Endothelial cell of umbilical vein (primary cell): ENCODE measurements around the gene SGMS2.

Experiments
- CTCF ChIP-seq, 2 donors: IDR thresholded peaks; 1 replicate in 1 of 2; 2 replicates in 1 of 2; pipeline ENCODE4 v1.5.1; 2011; ENCODE audit warnings: low read length in 2 of 2, mild to moderate bottlenecking in 2 of 2, moderate library complexity in 2 of 2, control low read depth in 1 of 2, inconsistent platforms in 1 of 2, low read depth in 1 of 2; ENCODE audit not compliant: insufficient read depth in 1 of 2; ENCODE audit errors: extremely low read depth in 1 of 2
- EZH2 ChIP-seq: IDR thresholded peaks from 2 replicates; pipeline ENCODE4 v1.6.1; 2012; ENCODE audit warnings: borderline replicate concordance, low read depth, mild to moderate bottlenecking, moderate library complexity, low read length, inconsistent platforms; ENCODE audit not compliant: severe bottlenecking
- FOS ChIP-seq: IDR thresholded peaks from 2 replicates; pipeline ENCODE4 v1.6.1; 2011; ENCODE audit warnings: mild to moderate bottlenecking, low read length, moderate library complexity, borderline replicate concordance; ENCODE audit not compliant: insufficient read depth
- MAX ChIP-seq: IDR thresholded peaks from 2 replicates; pipeline ENCODE4 v1.6.1; 2011; ENCODE audit not compliant: insufficient read depth, insufficient read length
- POLR2A ChIP-seq: IDR thresholded peaks from 2 replicates; pipeline ENCODE4 v1.6.1; 2012; ENCODE audit warnings: low read depth, mild to moderate bottlenecking, control low read depth, low read length
- POLR2AphosphoS5 ChIP-seq: IDR thresholded peaks from 2 replicates; pipeline ENCODE4 v1.6.1; 2012; ENCODE audit warnings: low read depth, mild to moderate bottlenecking, control low read depth, low read length, moderate library complexity; ENCODE audit not compliant: insufficient read depth

GRCh38 chr4:107917500-107917899, 92.8 kb downstream of the SGMS2 start:
- TF ChIP-seq EZH2: no peak
- TF ChIP-seq CTCF (IDR thresholded peaks at IDR 0.05; ENCODE audit: extremely low read depth in 1 of 2, insufficient read depth in 1 of 2, low read depth in 1 of 2, low read length in 2 of 2): no peak
- TF ChIP-seq MAX: no peak
- TF ChIP-seq POLR2AphosphoS5: no peak
- no peak for TF ChIP-seq POLR2A
- no peak for TF ChIP-seq FOS
